Measurements from ENCODE around the gene NARF.

The NARF gene

GRCh38 chr17:82438401-82439193 is 19.9 kb upstream of the NARF start:
- DNase-seq (ENCODE audit: low read depth, low spot score), result no peak
- in situ Hi-C loops (cut with HindIII; ENCODE audit: low sequenced_read_pairs), result no loop called here
- no peak overlapping the region for H3K4me3 ChIP-seq (ENCODE audit: low read depth, low read length)

GRCh38 chr17:82439194-82439828 is 19.2 kb upstream of the NARF start:
- in situ Hi-C loops (cut with HindIII; ENCODE audit: low sequenced_read_pairs), result no loop called here
- no peak for DNase-seq (ENCODE audit: low read depth, low spot score)
- no peak for TF ChIP-seq CTCF (IDR thresholded peaks at IDR 0.05; ENCODE audit: low read depth, low read length)
- no peak overlapping the region for H3K4me3 ChIP-seq (ENCODE audit: low read depth, low read length)

More at GRCh38 chr17:82438401-82439193, 19.9 kb upstream of the NARF start:
- no peak for TF ChIP-seq CTCF (IDR thresholded peaks at IDR 0.05; ENCODE audit: low read depth, low read length)

DNA sequence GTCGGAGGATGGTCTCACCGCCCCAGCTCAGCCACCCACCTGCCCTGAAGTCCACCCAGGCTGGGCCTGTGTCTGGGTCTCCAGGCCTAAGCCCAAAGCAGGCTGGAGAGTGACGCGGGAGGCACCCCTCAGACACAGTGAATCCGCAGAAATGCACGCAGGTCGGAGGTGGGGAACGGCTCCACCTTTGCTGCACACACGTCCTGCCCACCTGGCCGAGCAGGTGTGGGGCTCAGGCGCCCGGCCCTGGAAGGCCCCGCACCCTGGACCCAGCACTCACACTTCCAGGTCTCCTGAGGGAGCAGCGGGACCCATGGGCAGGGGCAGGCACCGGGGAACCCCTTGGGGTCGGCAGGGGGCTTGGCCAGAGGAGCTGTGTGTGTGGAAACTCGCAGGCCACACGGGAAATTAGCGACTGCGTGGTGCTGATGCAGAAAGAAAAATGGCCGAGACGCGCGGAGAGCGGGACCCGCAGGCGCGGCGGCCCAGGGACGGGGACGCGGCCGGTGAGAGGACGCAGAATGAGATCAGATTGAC is 18.6 kb upstream of the NARF start:
- in situ Hi-C loops (cut with HindIII; ENCODE audit: low sequenced_read_pairs), result no loop called here

GRCh38 chr17:82440469-82440981 is 18.0 kb upstream of the NARF start:
- no peak for TF ChIP-seq CTCF (IDR thresholded peaks at IDR 0.05; ENCODE audit: low read depth, low read length)
- in situ Hi-C loops (cut with HindIII; ENCODE audit: low sequenced_read_pairs), result no loop called here
- H3K4me3 ChIP-seq (ENCODE audit: low read depth, low read length), result no peak overlapping the region
- DNase-seq (ENCODE audit: low read depth, low spot score), result no peak

More for the DNA sequence above, 18.6 kb upstream of the NARF start:
- no peak for TF ChIP-seq CTCF (IDR thresholded peaks at IDR 0.05; ENCODE audit: low read depth, low read length)
- no peak for DNase-seq (ENCODE audit: low read depth, low spot score)
- H3K4me3 ChIP-seq (ENCODE audit: low read depth, low read length), result no peak overlapping the region

DNA sequence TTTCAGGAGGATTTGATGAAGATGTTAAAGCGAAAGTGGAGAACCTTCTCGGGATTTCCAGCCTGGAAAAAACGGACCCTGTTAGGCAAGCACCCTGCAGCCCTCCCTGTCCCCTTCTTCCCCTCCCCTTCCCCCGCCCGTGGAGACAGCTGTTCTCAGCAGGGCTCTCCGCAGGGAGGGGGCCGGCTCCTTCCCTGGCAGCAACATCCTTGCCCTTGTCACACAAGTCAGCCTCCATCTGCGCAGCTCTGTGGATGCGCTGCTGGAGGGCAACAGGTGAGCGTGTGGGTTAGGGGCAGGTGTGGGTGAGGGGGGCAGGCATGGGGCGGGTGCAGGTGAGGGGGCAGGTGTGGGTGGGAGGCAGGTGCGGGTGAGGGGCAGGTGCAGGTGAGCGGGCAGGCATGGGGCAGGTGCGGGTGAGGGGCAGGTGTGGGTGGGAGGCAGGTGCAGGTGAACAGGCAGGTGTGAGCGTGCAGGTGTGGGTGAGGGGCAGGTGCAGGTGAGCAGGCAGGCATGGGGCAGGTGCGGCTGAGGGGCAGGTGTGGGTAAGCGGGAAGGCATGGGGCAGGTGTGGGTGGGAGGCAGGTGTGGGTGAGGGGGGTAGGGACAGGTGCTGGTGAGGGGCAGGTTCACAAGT is 17.4 kb upstream of the NARF start:
- DNase-seq (ENCODE audit: low read depth, low spot score), result peak; percentile 28
- no peak for TF ChIP-seq CTCF (IDR thresholded peaks at IDR 0.05; ENCODE audit: low read depth, low read length)
- in situ Hi-C loops (cut with HindIII; ENCODE audit: low sequenced_read_pairs), result no loop called here
- H3K4me3 ChIP-seq (ENCODE audit: low read depth, low read length), result no peak overlapping the region

DNA sequence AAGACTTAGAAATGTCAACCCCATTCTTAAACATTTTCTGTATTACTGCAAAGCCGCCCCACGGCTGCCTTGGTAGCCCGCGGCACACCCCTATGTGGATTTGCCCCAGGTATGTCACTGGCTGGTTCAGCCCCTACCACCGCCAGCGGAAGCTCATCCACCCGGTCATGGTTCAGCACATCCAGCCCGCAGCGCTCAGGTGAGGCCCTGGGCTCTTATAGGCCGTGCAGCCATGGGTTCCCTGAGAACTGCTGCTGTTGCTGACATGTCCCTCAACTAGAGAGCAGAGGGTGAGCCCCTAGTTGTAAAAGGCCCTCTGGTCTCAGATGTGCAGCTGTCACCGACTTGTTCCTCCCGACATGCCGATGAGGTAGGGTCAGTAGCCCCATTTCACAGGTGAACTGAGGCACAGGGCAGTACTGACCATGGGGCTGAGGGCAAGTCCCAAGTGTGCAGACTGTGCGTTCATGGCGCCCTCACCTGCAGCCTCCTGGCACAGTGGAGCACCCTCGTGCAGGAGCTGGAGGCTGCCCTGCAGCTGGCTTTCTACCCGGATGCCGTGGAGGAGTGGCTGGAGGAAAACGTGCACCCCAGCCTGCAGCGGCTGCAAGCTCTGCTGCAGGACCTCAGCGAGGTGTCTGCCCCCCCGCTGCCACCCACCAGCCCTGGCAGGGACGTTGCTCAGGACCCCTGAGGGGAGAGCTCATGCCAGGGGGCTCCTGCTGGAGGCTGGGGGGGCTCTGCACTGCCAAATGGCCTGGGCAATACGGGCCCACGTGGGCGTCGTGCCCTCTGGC is 16.7 kb upstream of the NARF start:
- in situ Hi-C loops (cut with HindIII; ENCODE audit: low sequenced_read_pairs), result no loop called here
- no peak overlapping the region for H3K4me3 ChIP-seq (ENCODE audit: low read depth, low read length)
- DNase-seq (ENCODE audit: low read depth, low spot score), result no peak
- no peak for TF ChIP-seq CTCF (IDR thresholded peaks at IDR 0.05; ENCODE audit: low read depth, low read length)
